Astrocyte of the spinal cord (primary cell): ENCODE data around the gene ITGB8.

Source experiments
- DNase-seq: peaks from one replicate; pipeline ENCODE4 v3.0.0; 2011; ENCODE audit warnings: low read depth, low spot score
- H3K4me3 ChIP-seq: 2 replicates; pipeline ENCODE4 v1.5.1; 2011; ENCODE audit warnings: low read depth, mild to moderate bottlenecking, low read length, moderate library complexity
- in situ Hi-C: cut with HindIII; loops from 2 replicates; pipeline ENCODE4 v1.10.0; 2017; ENCODE audit warnings: low sequenced_read_pairs
- TF ChIP-seq, protein P1 (sequence below): IDR thresholded peaks from 2 replicates; pipeline ENCODE4 v1.5.1; 2012; ENCODE audit warnings: low read depth, mild to moderate bottlenecking, low read length, inconsistent platforms

ITGB8 gene

DNA sequence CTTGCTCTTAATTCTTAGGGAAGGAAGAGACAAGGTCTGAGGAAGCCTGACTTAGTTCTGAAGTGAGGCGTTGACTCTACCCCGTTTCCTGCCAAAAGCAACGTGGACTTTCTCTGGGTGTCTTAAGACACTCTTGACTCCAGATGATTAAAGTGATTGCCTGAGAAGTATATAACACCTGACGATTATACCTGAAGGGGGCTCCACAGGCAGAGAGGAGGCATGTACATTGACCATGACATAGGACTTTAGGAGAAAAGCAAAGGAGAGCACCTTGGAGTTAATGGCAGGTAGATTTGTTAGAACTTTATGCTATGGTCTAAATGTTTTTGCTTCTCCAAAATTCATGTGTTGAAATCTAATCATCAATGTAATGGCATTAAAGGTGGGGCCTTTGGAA lies 15.9 kb downstream of the ITGB8 start:
- in situ Hi-C loops, result no loop called here
- no peak for DNase-seq
- H3K4me3 ChIP-seq, result no peak overlapping the region
- TF ChIP-seq, protein P1, sequence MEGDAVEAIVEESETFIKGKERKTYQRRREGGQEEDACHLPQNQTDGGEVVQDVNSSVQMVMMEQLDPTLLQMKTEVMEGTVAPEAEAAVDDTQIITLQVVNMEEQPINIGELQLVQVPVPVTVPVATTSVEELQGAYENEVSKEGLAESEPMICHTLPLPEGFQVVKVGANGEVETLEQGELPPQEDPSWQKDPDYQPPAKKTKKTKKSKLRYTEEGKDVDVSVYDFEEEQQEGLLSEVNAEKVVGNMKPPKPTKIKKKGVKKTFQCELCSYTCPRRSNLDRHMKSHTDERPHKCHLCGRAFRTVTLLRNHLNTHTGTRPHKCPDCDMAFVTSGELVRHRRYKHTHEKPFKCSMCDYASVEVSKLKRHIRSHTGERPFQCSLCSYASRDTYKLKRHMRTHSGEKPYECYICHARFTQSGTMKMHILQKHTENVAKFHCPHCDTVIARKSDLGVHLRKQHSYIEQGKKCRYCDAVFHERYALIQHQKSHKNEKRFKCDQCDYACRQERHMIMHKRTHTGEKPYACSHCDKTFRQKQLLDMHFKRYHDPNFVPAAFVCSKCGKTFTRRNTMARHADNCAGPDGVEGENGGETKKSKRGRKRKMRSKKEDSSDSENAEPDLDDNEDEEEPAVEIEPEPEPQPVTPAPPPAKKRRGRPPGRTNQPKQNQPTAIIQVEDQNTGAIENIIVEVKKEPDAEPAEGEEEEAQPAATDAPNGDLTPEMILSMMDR, result no peak

DNA sequence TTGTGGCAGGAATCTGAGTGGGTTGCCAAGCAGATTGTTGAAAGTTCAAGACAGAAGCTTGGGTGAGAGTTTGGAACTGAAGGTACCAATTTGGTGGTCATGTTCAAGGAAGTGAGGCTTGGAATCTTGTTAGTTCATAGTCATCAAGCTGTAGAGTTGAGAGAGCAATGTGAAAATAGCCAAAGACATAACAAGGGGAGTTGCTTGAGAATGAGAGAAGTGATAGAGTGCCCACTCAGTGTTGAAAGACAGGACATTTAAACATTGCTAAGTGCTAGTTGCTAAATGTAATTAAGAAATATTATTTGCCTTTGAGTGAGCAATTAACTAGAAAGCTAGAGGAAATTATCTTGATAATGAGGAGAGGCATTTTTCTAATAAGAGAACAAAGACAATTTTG lies 17.0 kb downstream of the ITGB8 start:
- TF ChIP-seq, protein P1, result no peak
- in situ Hi-C loops, result no loop called here
- H3K4me3 ChIP-seq, result no peak overlapping the region
- DNase-seq, result no peak

DNA sequence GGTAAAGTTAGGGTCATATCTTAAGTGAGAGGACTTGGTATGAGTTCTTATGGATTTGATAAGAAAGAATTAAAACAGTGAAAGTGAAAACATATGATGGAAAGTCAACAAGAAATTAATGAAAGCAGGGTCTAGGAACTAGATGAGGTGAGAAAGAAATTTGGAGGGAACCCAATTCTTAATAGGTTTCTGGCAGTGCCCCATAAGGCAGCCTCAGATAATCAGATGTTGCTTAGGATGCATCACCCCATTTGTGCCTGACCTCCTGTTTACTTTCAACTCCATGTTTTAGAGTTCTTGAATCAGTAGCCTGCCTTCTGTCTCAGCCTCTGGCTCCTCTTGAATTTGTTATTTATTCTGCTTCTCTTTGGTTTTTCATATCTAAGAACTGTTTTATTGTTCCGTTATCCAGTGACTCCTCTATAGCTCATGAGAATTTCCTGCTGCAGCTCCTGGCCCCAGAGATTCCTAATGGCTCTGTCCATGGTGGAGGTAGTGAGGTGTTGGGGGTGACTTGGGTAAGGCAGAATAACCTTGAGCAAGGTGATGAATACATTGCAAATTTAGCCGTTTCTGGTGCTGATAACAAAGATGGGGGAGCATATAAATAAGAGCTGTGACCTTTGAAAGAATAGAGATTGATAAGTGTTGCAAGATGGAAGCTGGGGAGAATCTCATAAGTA lies 17.6 kb downstream of the ITGB8 start:
- no peak for DNase-seq
- H3K4me3 ChIP-seq, result no peak overlapping the region
- TF ChIP-seq, protein P1, result no peak
- in situ Hi-C loops, result no loop called here

DNA sequence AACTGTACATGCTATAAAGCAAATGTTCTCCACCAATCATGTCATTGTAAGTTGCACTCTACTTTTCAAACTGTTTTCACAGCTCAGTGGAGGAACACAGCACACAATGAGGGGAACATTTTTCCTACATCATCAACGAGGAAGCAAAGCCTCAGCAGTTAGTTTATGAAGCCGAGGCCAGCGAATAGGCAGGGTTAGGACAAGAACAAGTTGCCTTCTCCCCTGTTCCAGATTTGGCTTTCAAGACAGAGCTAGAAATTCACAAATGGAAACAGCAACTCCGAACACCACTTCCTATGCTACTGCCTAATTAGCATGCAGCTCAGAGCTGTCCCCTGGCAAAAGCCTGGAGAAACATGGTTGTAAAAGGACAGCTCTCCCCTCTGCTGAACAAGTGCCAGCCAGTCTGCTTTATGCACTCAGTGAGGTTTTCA lies 19.8 kb downstream of the ITGB8 start:
- no peak overlapping the region for H3K4me3 ChIP-seq
- peak; percentile 41 for DNase-seq
- TF ChIP-seq, protein P1, result no peak
- in situ Hi-C loops, result no loop called here

DNA sequence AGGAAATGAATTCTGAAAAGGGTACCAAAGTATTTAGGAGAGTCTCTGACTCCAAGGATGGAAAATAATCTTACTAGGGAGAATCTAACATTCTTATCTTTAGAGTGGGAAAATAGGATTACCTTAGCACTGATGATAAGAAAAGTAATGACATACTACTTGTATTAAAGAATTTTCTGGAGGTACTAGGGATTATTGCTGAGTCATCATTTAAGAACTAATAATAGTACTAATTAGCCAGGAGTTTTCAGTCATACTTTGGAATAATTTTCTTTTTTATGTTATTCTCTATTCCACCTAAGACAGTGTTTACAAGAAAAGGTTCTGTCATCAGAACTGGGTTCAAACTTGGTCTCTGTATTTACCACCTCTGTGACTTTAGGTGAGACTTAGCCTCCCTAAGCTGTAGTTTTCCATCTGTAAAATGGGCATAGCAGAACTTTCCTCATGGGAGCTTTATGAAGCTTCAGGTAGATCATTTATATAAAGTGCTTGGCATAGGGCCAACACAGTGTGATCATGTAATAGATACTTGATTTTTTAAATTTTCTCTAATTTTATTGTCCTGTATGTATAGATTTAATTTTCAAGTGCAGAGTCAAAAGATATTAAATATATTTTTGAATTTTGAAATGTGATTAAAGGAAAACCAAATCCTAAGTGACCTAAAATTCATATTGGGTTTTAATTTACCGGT lies 20.4 kb downstream of the ITGB8 start:
- peak; percentile 18 for DNase-seq
- no peak overlapping the region for H3K4me3 ChIP-seq
- TF ChIP-seq, protein P1, result no peak
- in situ Hi-C loops, result no loop called here

DNA sequence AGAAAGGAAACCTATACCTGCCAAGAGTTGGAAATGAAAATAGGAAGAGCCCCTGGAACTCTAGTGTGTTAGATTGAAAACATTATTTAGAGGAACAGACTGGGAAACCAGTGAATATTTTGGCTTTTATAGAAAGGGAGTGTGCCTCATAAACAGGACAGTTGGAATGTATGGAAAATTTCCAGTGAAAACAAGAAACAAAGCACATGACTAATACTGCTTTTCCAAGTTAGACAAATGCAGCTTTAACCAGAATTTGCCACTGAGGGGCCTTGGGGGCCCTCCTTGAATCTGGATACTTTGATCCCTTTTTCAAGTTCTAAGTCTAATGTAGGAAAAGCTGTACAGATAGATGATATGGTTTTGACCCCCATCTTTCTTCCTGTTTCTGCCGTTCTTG lies 21.2 kb downstream of the ITGB8 start:
- H3K4me3 ChIP-seq, result no peak overlapping the region
- DNase-seq, result peak; percentile 72
- in situ Hi-C loops, result no loop called here
- TF ChIP-seq, protein P1, result no peak
